Umbilical cord (tissue), 2 donors: ENCODE measurements around the gene NOC4L. TPM values are rescaled to one million over a fixed set of nuclear protein-coding genes. Genes with fewer than 3 reads are reported as not detected.

Source experiments
- DNase-seq: peaks from one replicate; pipeline ENCODE4 v3.0.0-alpha.2; 2015; ENCODE audit warnings: low spot score
- total RNA-seq: library from RNA; depleted of rRNA; stranded (reverse); fragments of >200 nt; gene quantifications from one replicate; pipeline ENCODE4 v1.2.3, GENCODE V29; 2014; ENCODE audit warnings: low replicate concordance; ENCODE audit not compliant: insufficient read depth

The NOC4L gene
- total RNA-seq, 1 donor from 2014 or later, result 3.1 TPM

DNA sequence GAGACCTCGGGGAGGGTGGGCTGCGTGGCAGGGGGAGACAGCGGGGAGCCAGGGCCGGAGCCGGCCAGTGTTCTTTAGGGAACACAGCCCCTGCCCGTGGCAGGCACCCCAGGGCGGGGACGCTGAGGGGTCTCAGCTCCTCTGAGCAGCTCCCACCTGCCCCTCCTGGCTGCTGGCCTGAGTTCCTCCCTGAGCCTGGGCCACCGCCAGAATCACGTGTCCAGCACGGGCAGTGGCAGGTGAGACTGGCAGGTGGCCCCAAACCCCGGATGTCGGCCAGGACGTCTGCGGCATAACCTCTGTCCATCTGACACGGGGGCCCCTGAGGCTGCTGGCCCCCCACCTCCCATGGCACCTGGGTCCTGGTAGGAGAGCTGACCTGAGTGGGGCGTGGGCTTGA is 25.1 kb downstream of the NOC4L start:
- no peak for DNase-seq

DNA sequence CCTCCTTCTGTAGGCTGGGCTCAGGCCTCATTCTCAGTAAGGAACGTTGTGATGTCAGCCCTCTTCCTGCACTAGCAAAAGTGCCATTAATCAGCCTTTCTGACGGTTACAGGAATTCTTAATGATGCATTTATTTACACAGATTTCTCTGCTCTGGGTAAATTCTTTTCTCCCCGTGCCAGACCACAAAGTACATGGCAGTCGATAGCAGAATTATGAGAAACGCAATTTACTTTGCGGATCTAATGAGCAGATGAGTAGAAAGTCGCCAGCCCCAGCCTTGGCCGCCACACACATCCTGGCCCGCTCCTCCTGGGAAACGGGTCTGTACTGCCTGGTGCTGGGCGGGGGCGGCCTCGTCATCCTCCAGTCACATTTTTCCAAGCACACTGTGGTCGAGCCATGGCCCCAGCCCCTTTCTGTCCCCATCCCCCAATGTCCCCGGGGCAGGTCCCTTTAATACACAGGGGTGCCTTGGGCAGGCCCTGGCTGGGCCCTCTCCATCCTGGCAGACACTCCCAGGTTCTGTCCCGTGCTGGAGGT is 25.9 kb downstream of the NOC4L start:
- no peak for DNase-seq

DNA sequence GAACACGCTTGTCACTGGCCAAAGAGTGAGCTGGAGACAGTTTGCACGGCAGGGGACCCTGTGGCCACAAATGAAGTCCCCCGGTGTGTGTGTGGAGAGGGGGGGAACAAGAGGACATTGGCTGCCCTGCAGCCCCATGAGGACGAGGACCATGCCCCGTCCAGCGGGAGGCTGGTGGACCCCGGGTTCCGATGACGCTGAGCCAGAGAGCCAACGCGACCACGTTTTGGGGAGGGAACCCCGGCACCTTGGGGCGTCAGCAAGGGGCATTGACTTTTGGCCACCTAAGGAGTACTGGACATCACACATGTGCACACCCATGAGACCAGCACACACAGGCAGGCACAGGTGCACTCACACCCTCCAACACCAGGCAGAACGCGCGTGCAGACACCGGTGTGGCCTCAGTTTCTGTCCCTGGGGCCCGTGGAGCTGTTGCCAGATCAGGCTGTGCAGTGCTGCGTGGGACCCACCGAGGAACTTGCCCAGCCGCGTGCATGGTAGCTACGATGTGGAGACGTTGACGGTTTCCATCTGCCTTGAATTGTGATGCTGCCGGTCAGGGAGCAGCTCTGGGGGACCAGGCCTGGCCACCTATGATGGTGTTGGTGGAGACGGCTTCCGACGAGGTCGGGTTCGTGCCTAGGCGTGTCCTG is 26.5 kb downstream of the NOC4L start:
- DNase-seq, result no peak

DNA sequence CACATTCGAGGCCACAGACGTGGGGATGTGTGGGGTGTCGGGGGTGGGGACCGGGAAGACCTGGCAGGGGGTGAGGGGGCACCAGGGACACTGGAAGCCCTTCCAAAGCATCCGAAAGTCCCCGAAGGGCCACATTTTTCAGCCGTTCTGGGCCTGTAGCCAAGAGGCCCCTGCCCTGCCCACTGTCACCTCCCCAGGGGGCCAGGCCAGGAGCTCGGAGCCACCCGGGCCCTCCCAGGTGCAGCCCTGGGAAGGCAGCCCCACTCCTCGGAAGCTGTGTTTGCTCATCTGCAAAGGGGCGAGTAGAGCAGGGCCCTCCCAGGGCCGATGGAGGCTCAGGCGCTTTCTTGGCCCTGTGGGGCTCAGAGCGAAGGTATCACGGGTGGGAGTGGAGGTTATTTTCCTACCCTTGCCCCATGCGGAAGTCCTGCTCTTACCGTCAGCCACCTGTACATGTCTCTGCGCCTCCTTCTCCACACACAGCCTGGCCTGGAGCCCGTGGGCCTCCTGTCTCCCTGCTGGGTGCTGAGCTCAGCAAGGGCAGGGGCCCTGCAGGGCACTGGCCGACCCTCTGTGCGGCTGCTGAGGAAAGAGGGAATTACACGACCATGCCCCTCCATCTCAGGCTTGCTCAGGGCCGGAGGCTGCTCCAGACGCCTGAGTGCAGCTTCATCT is 27.2 kb downstream of the NOC4L start:
- DNase-seq, result no peak

DNA sequence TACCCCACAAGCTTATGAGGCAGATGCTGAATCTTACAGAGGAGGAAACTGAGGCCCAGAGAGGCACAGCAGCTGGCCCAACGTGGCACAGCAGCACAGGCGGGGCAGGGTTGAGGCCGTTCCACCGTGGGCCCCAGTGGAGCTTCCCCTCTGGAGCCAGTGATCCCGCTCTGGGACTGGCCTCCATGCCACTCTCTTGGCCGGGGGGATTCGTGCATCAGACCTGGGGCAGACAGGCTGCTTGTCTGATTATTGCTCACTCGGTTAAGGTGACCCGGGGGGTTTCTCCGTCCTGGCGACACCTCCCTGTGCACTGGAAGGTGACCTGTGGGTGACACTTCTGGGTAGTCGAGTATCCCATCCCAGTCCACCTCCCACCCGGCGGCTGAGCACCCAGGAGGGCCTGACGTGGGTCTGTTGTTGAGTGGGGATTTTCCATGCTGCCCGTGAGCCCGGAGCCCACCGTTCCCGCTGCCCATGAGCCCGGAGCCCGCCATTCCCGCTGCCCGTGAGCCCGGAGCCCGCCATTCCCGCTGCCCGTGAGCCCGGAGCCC is 27.8 kb downstream of the NOC4L start:
- DNase-seq, result no peak

DNA sequence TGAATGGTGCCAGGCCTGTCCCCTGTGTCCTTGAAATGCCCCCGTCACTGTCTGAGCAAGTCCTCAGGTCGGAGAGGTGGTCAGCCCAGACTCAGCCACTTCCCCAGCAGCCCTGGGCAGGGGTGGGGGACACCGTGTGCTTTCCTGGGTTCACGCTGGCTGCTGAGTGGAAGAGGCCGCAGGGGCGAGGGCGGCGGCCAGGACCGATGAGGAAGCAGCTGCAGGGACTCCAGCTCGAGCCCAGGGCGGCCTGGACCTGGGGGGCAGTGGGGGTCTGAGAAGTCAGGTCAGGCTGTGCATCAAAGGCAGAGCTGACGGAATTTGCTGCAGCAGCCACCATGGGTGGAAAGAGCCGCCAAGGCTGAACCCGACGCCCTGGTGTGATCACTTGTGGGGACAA is 28.4 kb downstream of the NOC4L start:
- no peak for DNase-seq

DNA sequence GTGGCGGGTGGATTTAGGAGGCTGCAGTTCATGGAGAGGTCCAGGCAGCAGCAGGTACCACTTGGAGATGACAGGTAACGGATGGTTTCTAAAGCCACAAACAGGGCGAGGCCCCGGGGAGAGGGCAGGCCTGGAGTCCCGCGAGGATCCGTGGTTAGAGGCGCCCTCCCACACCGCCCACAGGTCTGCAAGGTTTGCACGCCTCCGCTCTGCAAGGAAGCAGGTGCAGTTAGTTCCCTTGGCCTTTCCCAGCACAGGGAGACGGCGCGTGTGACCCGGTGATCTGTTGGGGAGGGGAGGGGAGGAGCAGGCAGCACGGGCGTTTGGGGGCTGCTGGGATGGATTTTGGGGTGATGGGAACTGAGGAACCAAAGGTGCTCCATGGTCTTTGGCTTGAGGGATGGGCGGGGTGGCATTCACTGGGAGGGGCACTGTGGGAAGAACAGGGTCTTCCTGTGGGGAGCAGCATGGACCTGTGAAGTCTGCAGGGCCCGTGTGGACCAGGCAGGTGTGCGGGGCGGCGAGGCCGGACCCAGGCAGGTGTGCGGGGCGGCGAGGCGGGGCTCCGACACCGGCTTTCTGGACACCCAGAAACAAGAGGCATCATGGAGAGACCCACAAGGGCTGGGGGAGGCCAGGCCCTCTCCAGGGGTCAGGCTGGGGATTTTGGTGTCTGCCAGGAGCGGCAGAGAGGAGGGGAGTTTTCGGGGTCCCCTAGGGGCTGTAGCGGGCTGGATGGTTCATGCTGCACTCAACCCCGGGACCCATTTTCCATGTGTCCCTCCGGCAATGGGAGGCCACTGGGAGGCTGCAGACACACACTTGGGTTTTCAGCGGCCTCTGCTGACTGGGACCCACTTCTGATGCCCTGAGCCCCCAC is 29.1 kb downstream of the NOC4L start:
- no peak for DNase-seq

DNA sequence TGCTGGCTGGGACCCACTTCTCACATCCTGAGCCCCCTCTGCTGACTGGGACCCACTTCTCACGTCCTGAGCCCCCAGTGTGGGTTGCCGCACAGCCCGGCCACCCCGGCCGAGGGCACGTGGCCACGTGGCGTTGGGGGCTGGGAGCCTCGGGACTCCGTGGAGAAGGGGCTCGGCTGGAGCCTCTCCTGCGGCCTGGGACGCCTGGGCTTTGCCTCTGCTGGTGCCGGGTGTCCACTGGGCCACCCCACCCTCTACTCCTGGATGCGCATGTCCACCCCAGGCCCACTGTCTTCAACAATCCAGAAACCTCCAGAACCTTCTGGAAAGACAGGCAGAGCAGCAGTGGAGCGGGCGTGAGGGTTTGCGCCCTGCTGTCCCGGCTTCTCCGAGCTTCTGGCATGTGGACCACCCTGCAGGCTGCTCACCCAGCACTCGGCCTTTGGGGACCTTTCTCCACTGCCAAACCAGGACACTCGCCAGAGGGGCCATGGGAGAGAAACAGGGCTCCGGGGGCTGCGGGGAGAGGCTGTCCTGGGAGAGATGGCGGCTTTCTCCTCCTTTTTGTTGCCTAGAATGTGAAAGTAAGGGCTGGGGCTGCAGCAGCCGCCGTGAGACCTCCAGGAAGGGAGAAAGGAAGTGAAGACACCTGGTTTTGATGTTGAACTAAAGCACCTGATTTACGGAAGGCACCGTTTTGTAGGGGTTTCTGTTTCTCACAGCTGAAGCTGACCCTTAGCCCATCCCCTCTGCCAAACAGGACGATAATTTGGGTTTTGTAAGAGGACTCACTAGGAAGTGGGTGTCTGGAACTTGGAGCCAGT is 30.0 kb downstream of the NOC4L start:
- DNase-seq, result no peak

DNA sequence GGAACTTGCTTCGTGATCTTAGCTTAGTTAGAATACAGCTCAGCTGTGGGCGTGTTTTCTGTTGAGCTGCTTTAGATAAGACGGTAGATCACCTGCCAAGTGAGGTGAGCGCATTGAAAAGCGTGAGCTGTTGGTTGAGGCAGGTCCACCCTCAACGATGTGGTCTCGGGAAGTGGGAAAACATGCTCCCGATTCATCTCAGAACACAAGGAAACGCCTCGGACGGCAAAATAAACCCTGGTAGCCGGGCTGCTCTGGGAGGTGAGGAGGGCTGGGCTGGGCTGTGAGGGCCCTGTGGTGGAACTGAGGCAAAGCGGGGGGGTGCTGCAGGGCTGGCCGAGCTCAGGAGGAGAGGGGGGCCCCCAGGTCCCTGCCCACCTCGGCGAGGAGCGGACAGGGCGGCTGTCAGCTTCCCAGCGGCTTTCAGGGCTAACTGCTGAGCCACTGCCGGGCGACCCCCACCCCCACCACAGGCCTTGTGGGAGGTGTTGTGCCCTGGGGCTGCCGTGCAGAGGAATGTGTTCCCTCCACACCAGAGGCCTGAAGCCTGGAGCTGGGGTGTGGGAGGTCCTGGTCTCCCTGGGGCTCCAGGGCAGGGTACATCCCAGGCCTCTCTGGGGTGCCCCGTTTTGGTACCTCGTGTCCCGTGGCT is 30.7 kb downstream of the NOC4L start:
- DNase-seq, result no peak

DNA sequence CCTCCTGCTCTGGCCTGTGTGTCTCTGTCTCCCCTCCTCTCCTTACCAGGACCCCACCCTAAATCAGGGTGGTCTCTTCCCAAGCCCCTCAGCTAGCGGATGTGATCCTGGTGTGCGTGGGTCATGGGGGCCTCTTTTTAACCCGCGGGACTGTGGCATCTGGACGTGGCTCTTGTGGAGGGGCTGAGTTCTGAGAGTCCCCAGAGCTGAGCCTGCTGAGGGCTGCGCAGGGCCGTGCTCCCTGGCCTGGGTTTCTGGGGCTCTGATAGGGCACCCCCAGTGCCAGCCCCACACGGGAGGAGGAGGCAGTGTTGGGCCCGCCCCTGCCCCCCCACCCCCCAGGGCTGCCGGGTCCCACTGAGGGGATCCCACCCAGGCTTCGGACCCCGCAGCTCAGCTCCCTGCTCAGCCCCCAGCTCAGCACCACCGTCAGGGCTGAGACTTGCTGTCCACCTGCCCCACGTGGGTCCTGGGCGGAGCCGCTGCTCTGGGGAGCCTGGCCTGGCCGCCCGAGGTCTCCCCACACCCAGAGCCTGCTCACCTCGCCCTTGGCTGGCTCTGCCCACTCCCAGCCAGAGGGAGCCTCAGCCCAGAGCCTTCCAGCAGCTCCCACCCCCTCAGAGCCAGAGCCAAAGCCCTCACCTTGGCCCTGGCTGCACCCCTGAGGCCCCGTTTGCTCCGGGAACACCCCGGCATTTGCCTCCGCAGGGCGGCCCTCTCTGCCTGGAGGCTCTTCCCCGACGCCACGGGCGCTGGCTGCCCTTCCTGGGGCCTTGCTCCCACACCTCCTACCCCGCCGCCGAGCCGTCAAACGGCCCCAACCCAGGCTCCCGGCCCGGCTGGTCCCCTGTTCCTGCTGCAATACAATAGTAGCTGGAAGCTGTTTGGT is 31.5 kb downstream of the NOC4L start:
- DNase-seq, result no peak

DNA sequence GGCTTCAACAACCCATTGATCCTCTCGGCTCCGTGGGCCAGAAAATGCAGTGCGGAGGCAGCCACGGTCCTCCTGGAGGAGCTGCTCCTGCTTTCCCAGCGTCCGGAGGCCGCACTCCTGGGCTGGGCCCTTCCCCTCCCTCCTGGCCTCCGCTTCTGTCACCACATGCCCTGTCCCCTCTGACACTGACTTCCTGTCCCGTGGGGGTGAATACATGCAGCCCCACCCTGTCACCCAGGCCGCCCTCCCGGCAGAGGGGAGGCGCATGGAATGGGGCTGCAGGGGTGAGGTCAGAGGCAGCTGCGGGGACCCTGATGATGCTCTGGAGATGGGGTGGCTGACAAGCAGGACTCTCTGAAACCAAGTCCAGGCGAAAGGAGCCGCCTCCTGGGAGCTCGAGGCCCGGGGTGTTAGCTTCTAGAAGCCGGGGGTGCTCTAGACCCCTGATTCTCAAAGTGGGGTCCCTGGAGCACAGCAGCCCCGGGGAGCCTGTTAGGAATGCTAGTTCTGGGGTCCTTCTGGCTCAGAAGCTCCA is 32.2 kb downstream of the NOC4L start:
- DNase-seq, result no peak

DNA sequence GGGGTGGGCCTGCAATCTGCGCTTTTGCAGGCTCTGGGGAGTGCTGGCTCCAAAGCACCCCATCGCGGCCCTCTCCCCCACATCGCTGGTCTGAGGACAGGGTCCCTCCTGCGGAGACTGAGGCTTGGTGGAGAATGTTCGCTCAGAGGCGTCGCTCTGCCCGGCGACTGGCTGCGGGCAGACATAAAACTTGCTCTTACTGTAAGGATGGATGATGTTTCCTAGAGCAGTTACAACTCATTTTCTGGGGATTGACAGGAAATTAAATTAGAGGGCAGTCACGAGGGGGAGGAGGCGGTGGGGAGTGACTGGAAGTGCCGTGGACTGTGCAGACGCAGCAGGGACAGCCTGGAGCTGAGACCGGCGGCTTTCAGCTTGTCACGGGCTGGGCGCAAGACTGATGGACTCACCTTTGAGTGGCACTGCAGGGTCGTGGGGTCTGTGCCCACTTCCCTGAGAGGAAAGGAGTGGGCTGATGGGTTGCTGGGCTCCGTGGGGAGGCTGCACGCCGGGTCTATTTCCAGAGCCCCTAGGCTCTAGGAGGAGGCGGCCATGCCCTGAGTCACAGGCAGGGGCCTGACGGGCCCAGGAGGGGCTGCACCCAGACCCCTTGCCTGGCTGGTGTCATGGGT is 32.8 kb downstream of the NOC4L start:
- no peak for DNase-seq

DNA sequence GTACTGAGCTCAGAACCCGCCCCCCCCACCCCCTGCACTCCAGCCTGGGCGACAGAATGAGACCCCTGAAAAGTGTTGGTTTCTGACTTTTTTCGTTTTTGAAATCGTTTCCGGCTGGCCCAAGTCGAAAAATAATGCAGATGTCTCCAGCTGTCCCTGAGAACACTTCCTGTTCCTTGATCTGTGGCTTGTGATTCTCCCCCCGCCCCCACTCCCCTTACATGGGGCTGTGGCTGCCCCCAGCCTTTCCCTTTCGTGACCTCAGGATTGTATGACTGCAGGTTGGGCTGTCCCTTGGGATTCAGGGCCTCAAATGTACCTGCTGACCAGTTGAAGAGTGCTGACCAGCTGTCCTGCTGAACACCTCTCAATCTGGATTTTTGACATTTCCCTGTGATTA is 34.1 kb downstream of the NOC4L start:
- no peak for DNase-seq

DNA sequence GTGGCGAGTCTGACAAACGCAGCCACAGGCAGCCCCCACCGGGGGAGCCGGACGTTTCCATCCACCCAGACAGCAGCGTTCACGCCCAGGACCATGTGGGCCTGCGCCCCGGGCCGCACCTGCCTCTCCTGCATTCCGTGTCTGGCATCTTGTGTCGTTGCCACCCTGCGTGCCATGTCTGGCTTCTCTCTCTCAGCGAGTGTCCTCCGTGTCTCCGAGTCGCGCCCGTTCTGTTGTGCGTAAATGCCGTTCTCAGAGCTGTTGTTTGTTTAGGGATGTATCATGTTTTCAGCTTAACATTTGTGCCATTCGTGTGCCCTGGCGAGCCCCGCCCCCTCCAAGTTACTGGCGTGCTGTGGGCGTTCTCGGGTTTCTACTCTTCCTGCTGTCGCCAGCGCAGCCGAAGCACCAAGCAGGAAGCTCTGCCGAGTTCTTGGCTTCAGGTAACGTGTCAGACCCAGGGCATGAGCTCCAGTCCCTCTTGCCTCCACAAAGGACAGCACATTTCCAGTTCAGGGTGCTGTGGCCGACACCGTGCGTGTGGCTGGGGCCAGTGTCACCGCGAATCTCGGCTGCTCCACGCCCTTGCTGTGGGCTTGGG is 34.6 kb downstream of the NOC4L start:
- DNase-seq, result no peak

DNA sequence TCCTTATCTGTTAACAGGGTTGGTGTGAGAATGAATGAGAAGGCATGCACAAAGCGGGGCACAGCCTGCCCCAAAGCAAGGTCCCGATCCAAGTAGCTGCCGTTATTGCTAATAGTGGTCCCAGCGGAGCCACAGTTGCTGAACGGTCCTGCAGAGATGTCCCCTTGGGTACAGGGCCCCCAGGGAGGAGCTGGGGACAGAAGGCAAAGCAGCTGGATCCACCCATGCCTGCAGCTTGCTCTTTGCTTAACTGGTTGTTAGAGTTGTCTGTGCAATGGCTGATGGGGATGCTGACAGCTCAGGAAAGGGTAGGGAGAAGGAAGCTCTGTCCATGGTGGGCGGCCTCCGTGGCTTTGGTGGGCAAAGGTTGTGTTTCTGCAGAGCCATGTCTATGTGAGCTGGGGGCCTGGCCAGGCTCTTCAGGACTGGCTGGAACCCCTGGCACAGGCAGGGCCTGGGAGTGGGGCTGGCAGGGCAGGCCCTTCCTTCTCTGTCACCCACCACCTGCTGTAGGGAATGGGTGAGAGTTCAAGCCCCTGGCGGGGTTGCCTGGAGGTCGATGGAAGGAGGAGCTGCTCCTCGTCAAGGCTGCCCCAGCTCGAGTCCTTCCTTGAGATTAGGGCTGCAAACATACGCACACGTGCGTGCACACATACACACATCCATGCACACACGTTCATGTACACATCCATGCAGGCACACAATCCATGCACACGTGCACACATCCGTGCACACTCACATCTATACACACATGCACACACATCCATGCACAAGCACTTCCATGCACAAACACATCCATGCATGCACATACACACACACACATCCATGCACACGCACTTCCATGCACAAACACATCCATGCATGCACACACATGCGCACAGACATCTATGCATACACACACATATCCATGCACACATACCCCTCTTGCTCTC is 35.4 kb downstream of the NOC4L start:
- DNase-seq, result no peak

DNA sequence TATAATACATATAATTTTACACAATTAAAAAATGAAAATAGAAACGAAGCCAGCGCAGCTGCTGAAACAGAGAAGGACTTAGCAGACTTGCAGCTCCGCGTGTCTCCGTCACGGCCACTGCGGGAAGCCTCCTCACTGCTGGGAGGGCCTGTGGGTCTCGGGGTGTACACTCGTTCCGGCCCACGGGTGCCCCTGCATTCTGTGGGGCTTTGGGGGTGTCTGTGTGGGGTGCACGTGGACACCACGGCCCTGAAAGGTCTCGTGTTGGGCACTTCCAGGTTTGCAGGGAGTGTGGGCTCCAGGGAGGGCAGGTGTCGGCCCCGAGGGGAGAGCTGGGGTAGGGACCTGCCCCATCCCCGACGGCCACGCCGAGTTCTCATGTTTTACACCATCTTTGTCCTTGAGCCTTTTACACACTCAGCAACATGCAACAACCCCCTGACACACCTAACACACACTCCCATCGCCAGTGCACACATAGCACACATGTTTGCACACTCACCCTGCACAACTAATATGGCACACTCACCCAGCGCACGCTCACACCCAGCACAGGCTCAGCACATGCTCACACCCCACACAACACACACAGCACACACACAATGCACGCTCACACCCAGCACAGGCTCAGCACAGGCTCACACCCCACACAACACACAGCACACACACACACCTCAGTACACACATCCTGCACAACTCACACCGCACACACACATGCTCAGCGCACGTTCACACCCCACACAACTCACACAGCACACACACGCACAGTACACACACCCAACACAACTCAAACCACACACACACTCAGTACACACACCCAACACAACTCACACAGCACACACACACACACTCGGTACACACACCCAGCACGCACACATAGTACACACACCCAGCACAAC is 36.6 kb downstream of the NOC4L start:
- no peak for DNase-seq
